Left kidney (tissue), 2 donors: Measurements from ENCODE around the gene GNAO1. TPM values are rescaled to one million over a fixed set of nuclear protein-coding genes. Genes with fewer than 3 reads are reported as not detected.

Experiments used
- DNase-seq: peaks from one replicate; pipeline ENCODE4 v3.0.0-alpha.2; 2013
- polyA plus RNA-seq: library from polyadenylated mRNA; unstranded; fragments of 120-200 nt; gene quantifications from one replicate; pipeline ENCODE4 v1.2.1, GENCODE V29; 2013; ENCODE audit not compliant: insufficient read length

Gene GNAO1
- polyA plus RNA-seq, 1 donor, result 5.7 TPM

GRCh38 chr16:56336071-56336688 is 144.9 kb downstream of the GNAO1 start:
- DNase-seq, result no peak

- DNase-seq, result no peak
Observed at GRCh38 chr16:56336711-56337110, 145.4 kb downstream of the GNAO1 start.

- no peak for DNase-seq
Observed at GRCh38 chr16:56337131-56337857, 146.0 kb downstream of the GNAO1 start.

- DNase-seq, result no peak
Observed at GRCh38 chr16:56337858-56338325, 146.6 kb downstream of the GNAO1 start.

GRCh38 chr16:56338566-56339318 is 147.5 kb downstream of the GNAO1 start:
- DNase-seq, result no peak

- no peak for DNase-seq
Observed at GRCh38 chr16:56339431-56340195, 148.3 kb downstream of the GNAO1 start.

GRCh38 chr16:56340416-56340815 is 149.1 kb downstream of the GNAO1 start:
- DNase-seq, result no peak

GRCh38 chr16:56340864-56341365 is 149.6 kb downstream of the GNAO1 start:
- DNase-seq, result no peak

GRCh38 chr16:56341656-56342399 is 150.5 kb downstream of the GNAO1 start:
- DNase-seq, result no peak

GRCh38 chr16:56343661-56344517 is 152.6 kb downstream of the GNAO1 start:
- no peak for DNase-seq

- DNase-seq, result no peak
Observed at GRCh38 chr16:56344518-56345405, 153.5 kb downstream of the GNAO1 start.

- DNase-seq, result no peak
Observed at GRCh38 chr16:56345406-56346050, 154.2 kb downstream of the GNAO1 start.

GRCh38 chr16:56346131-56346890 is 155.0 kb downstream of the GNAO1 start:
- no peak for DNase-seq

- no peak for DNase-seq
Observed at GRCh38 chr16:56347166-56347565, 155.9 kb downstream of the GNAO1 start.

- no peak for DNase-seq
Observed at GRCh38 chr16:56347670-56348069, 156.4 kb downstream of the GNAO1 start.

GRCh38 chr16:56348168-56349085 is 157.1 kb downstream of the GNAO1 start:
- DNase-seq, result no peak

GRCh38 chr16:56349086-56349415 is 157.8 kb downstream of the GNAO1 start:
- no peak for DNase-seq
